Osteoblast (primary cell): Measurements from ENCODE around the gene PCDH19. TPM values are rescaled to one million over a fixed set of nuclear protein-coding genes. Genes with fewer than 3 reads are reported as not detected.
A peak's percentile ranks its signal among the peaks of the same experiment; 100 is the strongest.

Experiments
- DNase-seq: peaks from one replicate; pipeline ENCODE4 v3.0.0; 2011; ENCODE audit warnings: low spot score, mixed read lengths; ENCODE audit not compliant: insufficient read length; ENCODE audit errors: missing footprints
- H2AFZ ChIP-seq: 2 replicates; pipeline ENCODE4 v1.6.0; 2011; ENCODE audit warnings: mild to moderate bottlenecking, low read length
- H3K27ac ChIP-seq: 2 replicates; pipeline ENCODE4 v1.5.1; 2011; ENCODE audit warnings: mild to moderate bottlenecking, low read depth, low read length, moderate library complexity
- H3K27me3 ChIP-seq: 2 replicates; pipeline ENCODE4 v1.6.0; 2012; ENCODE audit warnings: mild to moderate bottlenecking, control low read depth, inconsistent platforms, low read length, moderate library complexity; ENCODE audit not compliant: insufficient read depth
- H3K36me3 ChIP-seq: 2 replicates; pipeline ENCODE4 v1.5.1; 2011; ENCODE audit warnings: mild to moderate bottlenecking, low read length, control low read depth, moderate library complexity; ENCODE audit not compliant: insufficient read depth
- H3K4me1 ChIP-seq: 2 replicates; pipeline ENCODE4 v1.5.1; 2011; ENCODE audit warnings: mild to moderate bottlenecking, low read length, control low read depth, moderate library complexity; ENCODE audit not compliant: insufficient read depth
- H3K4me2 ChIP-seq: 2 replicates; pipeline ENCODE4 v1.6.0; 2011; ENCODE audit warnings: mild to moderate bottlenecking, low read length; ENCODE audit not compliant: insufficient read depth
- H3K4me3 ChIP-seq: fragments of 200-600 bp; sonication (generic); 3 replicates; pipeline ENCODE4 v1.5.1; 2012; ENCODE audit warnings: mild to moderate bottlenecking, low read length, inconsistent platforms; ENCODE audit not compliant: insufficient read depth
- H3K79me2 ChIP-seq: 2 replicates; pipeline ENCODE4 v1.6.0; 2012; ENCODE audit warnings: mild to moderate bottlenecking, low read length, control low read depth, inconsistent platforms; ENCODE audit not compliant: insufficient read depth
- H3K9me3 ChIP-seq: 2 replicates; pipeline ENCODE4 v1.5.1; 2011; ENCODE audit warnings: low read depth, low read length, control low read depth
- H4K20me1 ChIP-seq: 2 replicates; pipeline ENCODE4 v1.6.0; 2012; ENCODE audit warnings: mild to moderate bottlenecking, low read length, control low read depth; ENCODE audit not compliant: insufficient read depth
- CTCF ChIP-seq: IDR thresholded peaks from 2 replicates; pipeline ENCODE4 v1.5.1; 2011; ENCODE audit warnings: mild to moderate bottlenecking, low read depth, low read length, moderate library complexity; ENCODE audit errors: extremely low read depth
- total RNA-seq: library from RNA; depleted of rRNA; stranded (reverse); fragments of >200 nt; gene quantifications from 2 replicates; pipeline ENCODE4 v1.2.3, GENCODE V29; 2012

PCDH19 gene
- total RNA-seq, 1 donor = 0.36 TPM

- TF ChIP-seq CTCF = no peak
- peaks cover 2% of the 10 kb centered on the region for H3K27me3 ChIP-seq
- DNase-seq = peak; percentile 8
- no peaks in the 10 kb centered on the region for H3K4me1 ChIP-seq
- no peak overlapping the region for H2AFZ ChIP-seq
- no peak overlapping the region for H3K4me3 ChIP-seq
- no peaks in the 10 kb centered on the region for H3K36me3 ChIP-seq
- H3K9me3 ChIP-seq = no peaks in the 10 kb centered on the region
- no peaks in the 10 kb centered on the region for H4K20me1 ChIP-seq
- H3K27ac ChIP-seq = no peak overlapping the region
- no peaks in the 10 kb centered on the region for H3K79me2 ChIP-seq
- no peak overlapping the region for H3K4me2 ChIP-seq
These were observed 33.5 kb downstream of the PCDH19 start for GRCh38 chrX:100376576-100376975.

GRCh38 chrX:100373673-100374072, 36.4 kb downstream of the PCDH19 start:
- Histone ChIP-seq H3K36me3 (no peaks in the 10 kb centered on the region), H3K4me1 (no peaks in the 10 kb centered on the region)

GRCh38 chrX:100368167-100368566, 41.9 kb downstream of the PCDH19 start:
- H3K36me3 ChIP-seq = no peaks in the 10 kb centered on the region
- H3K27me3 ChIP-seq = peaks cover 4% of the 10 kb centered on the region
- H3K4me1 ChIP-seq = no peaks in the 10 kb centered on the region
- no peaks in the 10 kb centered on the region for H4K20me1 ChIP-seq
- H3K4me2 ChIP-seq = no peak overlapping the region
- no peaks in the 10 kb centered on the region for H3K79me2 ChIP-seq
- TF ChIP-seq CTCF = peak; percentile 25
- H3K9me3 ChIP-seq = no peaks in the 10 kb centered on the region
- DNase-seq = peak; percentile 68
- no peak overlapping the region for H3K27ac ChIP-seq
- H2AFZ ChIP-seq = no peak overlapping the region
- H3K4me3 ChIP-seq = no peak overlapping the region

More at GRCh38 chrX:100373673-100374072, 36.4 kb downstream of the PCDH19 start:
- Histone ChIP-seq H3K27me3 (no peaks in the 10 kb centered on the region), H3K9me3 (no peaks in the 10 kb centered on the region), H4K20me1 (no peaks in the 10 kb centered on the region), H3K4me2 (no peak overlapping the region), H3K79me2 (no peaks in the 10 kb centered on the region), H2AFZ (no peak overlapping the region), H3K4me3 (no peak overlapping the region), H3K27ac (no peak overlapping the region)
- no peak for DNase-seq
- TF ChIP-seq CTCF = no peak

- Histone ChIP-seq H4K20me1 (no peaks in the 10 kb centered on the region), H3K4me3 (no peak overlapping the region), H2AFZ (no peak overlapping the region), H3K9me3 (no peaks in the 10 kb centered on the region), H3K4me2 (no peak overlapping the region), H3K36me3 (no peaks in the 10 kb centered on the region), H3K27me3 (peaks cover 8% of the 10 kb centered on the region), H3K4me1 (no peaks in the 10 kb centered on the region), H3K79me2 (no peaks in the 10 kb centered on the region), H3K27ac (no peak overlapping the region)
- DNase-seq = no peak
- TF ChIP-seq CTCF = no peak
These were observed 46.2 kb downstream of the PCDH19 start for GRCh38 chrX:100363896-100364295.
